ENCODE measurements around the gene MS4A10.

The MS4A10 gene

GRCh38 chr11:60841797-60842667, 56.9 kb downstream of the MS4A10 start, which contains the start of gene CCDC86:
CCDC86 (plus strand) TSS chr11:60842113; CDS start chr11:60842125, 12 bp downstream.
- H3K27ac Mint-ChIP-seq: peak within 1 kb of the TSS; percentile 86
- H3K4me3 Mint-ChIP-seq: peak within 1 kb of the TSS; percentile 90
- H3K27me3 Mint-ChIP-seq: no peaks in the 10 kb centered on the region
- peak; percentile 94 for ATAC-seq
- H3K36me3 Mint-ChIP-seq: peaks cover 9% of the 10 kb centered on the region
- H3K4me1 Mint-ChIP-seq: peaks cover 44% of the 10 kb centered on the region
- no peaks in the 10 kb centered on the region for H3K9me3 Mint-ChIP-seq

GRCh38 chr11:60842668-60843600, 57.8 kb downstream of the MS4A10 start:
- Mint-ChIP-seq H3K9me3 (no peaks in the 10 kb centered on the region), H3K4me1 (peaks cover 44% of the 10 kb centered on the region), H3K36me3 (peaks cover 14% of the 10 kb centered on the region), H3K4me3 (peak overlapping the region; percentile 90), H3K27ac (peak overlapping the region; percentile 86), H3K27me3 (no peaks in the 10 kb centered on the region)
- ATAC-seq: no peak

- Mint-ChIP-seq H3K27ac (peak overlapping the region; percentile 86), H3K36me3 (peaks cover 24% of the 10 kb centered on the region), H3K27me3 (no peaks in the 10 kb centered on the region), H3K4me3 (peak overlapping the region; percentile 90), H3K4me1 (peaks cover 44% of the 10 kb centered on the region), H3K9me3 (no peaks in the 10 kb centered on the region)
- ATAC-seq: no peak
These were observed 59.1 kb downstream of the MS4A10 start for GRCh38 chr11:60844045-60844869.

GRCh38 chr11:60844870-60845221, 59.7 kb downstream of the MS4A10 start:
- Mint-ChIP-seq H3K4me3 (peak overlapping the region; percentile 14), H3K4me1 (peaks cover 44% of the 10 kb centered on the region), H3K9me3 (no peaks in the 10 kb centered on the region), H3K27ac (peak overlapping the region; percentile 86), H3K27me3 (no peaks in the 10 kb centered on the region), H3K36me3 (peaks cover 30% of the 10 kb centered on the region)
- no peak for ATAC-seq

GRCh38 chr11:60845338-60845737, 60.2 kb downstream of the MS4A10 start:
- no peak overlapping the region for H3K4me3 Mint-ChIP-seq
- no peak for ATAC-seq
- H3K27ac Mint-ChIP-seq: peak overlapping the region; percentile 86
- H3K4me1 Mint-ChIP-seq: peaks cover 44% of the 10 kb centered on the region
- H3K36me3 Mint-ChIP-seq: peaks cover 35% of the 10 kb centered on the region
- no peaks in the 10 kb centered on the region for H3K9me3 Mint-ChIP-seq
- no peaks in the 10 kb centered on the region for H3K27me3 Mint-ChIP-seq

GRCh38 chr11:60847281-60847680, 62.1 kb downstream of the MS4A10 start:
- no peak overlapping the region for H3K4me3 Mint-ChIP-seq
- no peaks in the 10 kb centered on the region for H3K9me3 Mint-ChIP-seq
- no peak overlapping the region for H3K27ac Mint-ChIP-seq
- H3K36me3 Mint-ChIP-seq: peaks cover 54% of the 10 kb centered on the region
- no peak for ATAC-seq
- H3K27me3 Mint-ChIP-seq: no peaks in the 10 kb centered on the region
- peaks cover 32% of the 10 kb centered on the region for H3K4me1 Mint-ChIP-seq

GRCh38 chr11:60847896-60848295, 62.8 kb downstream of the MS4A10 start:
- Mint-ChIP-seq H3K4me3 (no peak overlapping the region), H3K4me1 (peaks cover 26% of the 10 kb centered on the region), H3K27me3 (no peaks in the 10 kb centered on the region), H3K36me3 (peaks cover 55% of the 10 kb centered on the region), H3K27ac (no peak overlapping the region), H3K9me3 (no peaks in the 10 kb centered on the region)
- ATAC-seq: no peak

- H3K27ac Mint-ChIP-seq: no peak overlapping the region
- H3K4me1 Mint-ChIP-seq: peaks cover 19% of the 10 kb centered on the region
- no peaks in the 10 kb centered on the region for H3K9me3 Mint-ChIP-seq
- ATAC-seq: no peak
- H3K27me3 Mint-ChIP-seq: no peaks in the 10 kb centered on the region
- no peak overlapping the region for H3K4me3 Mint-ChIP-seq
- H3K36me3 Mint-ChIP-seq: peaks cover 63% of the 10 kb centered on the region
These were observed 63.6 kb downstream of the MS4A10 start for GRCh38 chr11:60848714-60849151.

- Mint-ChIP-seq H3K27me3 (no peaks in the 10 kb centered on the region), H3K4me3 (no peak overlapping the region), H3K27ac (no peak overlapping the region), H3K9me3 (no peaks in the 10 kb centered on the region), H3K36me3 (peaks cover 59% of the 10 kb centered on the region), H3K4me1 (peaks cover 7% of the 10 kb centered on the region)
- no peak for ATAC-seq
These were observed 64.7 kb downstream of the MS4A10 start for GRCh38 chr11:60849641-60850520.
